ENCODE measurements around the gene HEATR5A. TPM values are rescaled to one million over a fixed set of nuclear protein-coding genes. Genes with fewer than 3 reads are reported as not detected.

The HEATR5A gene
- total and polyA plus RNA-seq, 2 of the 13 experiments (the other 11 are each of a cell fraction or from before 2014, with no cell fraction given), result 36.4 to 105 TPM

GRCh38 chr14:31268216-31268615, 152.1 kb downstream of the HEATR5A start:
- Histone ChIP-seq H2AFZ (ENCODE audit: low read length) (no peak overlapping the region), H4K20me1 (ENCODE audit: insufficient read depth, low read length) (no peaks in the 10 kb centered on the region), H3K36me3 (replicated peaks in 1 of 2; ENCODE audit: control insufficient read depth in 1 of 2, insufficient read depth in 2 of 2, low read length in 2 of 2) (no peaks in the 10 kb centered on the region), H3K27ac (ENCODE audit: extremely low read length, insufficient read depth, low read length) (no peak overlapping the region), H3K9ac (ENCODE audit: insufficient read depth, low read depth, low read length) (no peak overlapping the region), H3K9me3 (ENCODE audit: low read length) (peaks cover 8% of the 10 kb centered on the region), H3K27me3 (ENCODE audit: control insufficient read depth in 1 of 2, insufficient read depth in 2 of 2, low read length in 2 of 2) (no peaks in the 10 kb centered on the region), H3K4me1 (ENCODE audit: insufficient read depth, low read length) (peaks cover 76% of the 10 kb centered on the region), H3K4me2 (ENCODE audit: low read depth, low read length) (no peak overlapping the region), H3K4me3 (replicated peaks in 1 of 3; ENCODE audit: insufficient read depth in 1 of 3, low read depth in 2 of 3, low read length in 3 of 3) (no peak overlapping the region), H3K79me2 (ENCODE audit: insufficient read depth, low read length) (no peaks in the 10 kb centered on the region)
- TF ChIP-seq ZNF549 (CRISPR knock-in tag; IDR thresholded peaks at IDR 0.05), result 0 out of 2 replicates have a peak, but pooled peaks have one; percentile 23
- peak; percentile 47; the same call in 1 of the 2 replicates for TF ChIP-seq FOXJ3 (CRISPR knock-in tag; IDR thresholded peaks at IDR 0.05; ENCODE audit: borderline replicate concordance)
- TF ChIP-seq XBP1 (CRISPR knock-in tag; IDR thresholded peaks at IDR 0.05), result no peak
- TF ChIP-seq KLF6 (CRISPR knock-in tag; IDR thresholded peaks at IDR 0.05), result 0 out of 2 replicates have a peak, but pooled peaks have one; percentile 7
- TF ChIP-seq RARG (CRISPR knock-in tag; IDR thresholded peaks at IDR 0.05; ENCODE audit: low read depth), result no peak
- TF ChIP-seq JUNB (CRISPR knock-in tag; IDR thresholded peaks at IDR 0.05; ENCODE audit: borderline replicate concordance), result no peak
- 0 out of 2 replicates have a peak, but pooled peaks have one; percentile 28 for TF ChIP-seq E2F1 (CRISPR knock-in tag; IDR thresholded peaks at IDR 0.05)
- no peak for DNase-seq (ENCODE audit: low spot score)
- 96% methylated on average over 3 of the region's 3 CpGs for WGBS (ENCODE audit: low lambda C conversion rate)
- FAIRE-seq, result no peak
- intact Hi-C loops (cut with micrococcal nuclease; ENCODE audit: unreplicated experiment) (no loop called here), in situ Hi-C loops (cut with HindIII; ENCODE audit: extremely low pct_ligation_motif_present, low pct_unique_long_range_greater_than_20kb) (no loop called here)
- POLR2A ChIA-PET, result interaction anchor here (1.0 to 1.2 kb wide), 2 partner anchors 10 to 61 kb away, joined by 3 read pairs; partner anchors contain the start of gene HECTD1
- ATAC-seq, result no peak
- no TSS peak for BruUV-seq (replicated peaks)
- CTCF ChIA-PET (ENCODE audit: low intra/inter-chr PET ratio, low total read pairs), result no interaction called here
